ENCODE data around the gene UTF1.

UTF1 gene

GRCh38 chr10:133224756-133225372, 5.2 kb upstream of the UTF1 start:
- WGBS (ENCODE audit: extremely low coverage, insufficient coverage, insufficient read length), result no CpG with 5 or more reads among the region's 25 CpGs
- no peak overlapping the region for H3K9ac ChIP-seq (ENCODE audit: low read length)
- H2BK5ac ChIP-seq (ENCODE audit: low read depth, low read length, poor library complexity), result no peak overlapping the region
- DNase-seq, result no peak
- H2AFZ ChIP-seq (ENCODE audit: insufficient read depth, low read length, poor library complexity), result no peak overlapping the region
- H3K4me3 ChIP-seq (ENCODE audit: low read depth, low read length), result no peak overlapping the region
- H4K12ac ChIP-seq (ENCODE audit: low read depth, low read length), result no peak overlapping the region
- H2BK12ac ChIP-seq (ENCODE audit: low read length), result no peak overlapping the region
- no peaks in the 10 kb centered on the region for H3K79me2 ChIP-seq (ENCODE audit: control insufficient read depth, insufficient read depth, low read length, poor library complexity)
- no peak overlapping the region for H3K27ac ChIP-seq (ENCODE audit: low read depth, low read length)
- H2BK120ac ChIP-seq (ENCODE audit: insufficient read depth, low read length, poor library complexity), result peak overlapping the region; percentile 20
- H3K4me1 ChIP-seq (ENCODE audit: control insufficient read depth in 1 of 2, insufficient read depth in 2 of 2, low read length in 2 of 2), result no peaks in the 10 kb centered on the region
- H3K9me3 ChIP-seq (ENCODE audit: insufficient read depth, low read depth, low read length), result peaks cover 3% of the 10 kb centered on the region
- H3K23ac ChIP-seq (ENCODE audit: low read length), result no peak overlapping the region
- no peak overlapping the region for H3K4ac ChIP-seq (ENCODE audit: low read depth, low read length)
- no peak overlapping the region for H3K4me2 ChIP-seq (ENCODE audit: low read length)
- H3K79me1 ChIP-seq (ENCODE audit: low read length), result peaks cover 2% of the 10 kb centered on the region
- no peak overlapping the region for H2AK5ac ChIP-seq (ENCODE audit: low read length)
- peaks cover 18% of the 10 kb centered on the region for H3K27me3 ChIP-seq (ENCODE audit: insufficient read depth, low read length)
- peak overlapping the region; percentile 39 for H3K14ac ChIP-seq (ENCODE audit: low read length)
- no peaks in the 10 kb centered on the region for H3K36me3 ChIP-seq (ENCODE audit: control insufficient read depth in 1 of 2, insufficient read depth in 2 of 2, low read length in 2 of 2)
- H4K91ac ChIP-seq (ENCODE audit: low read depth, low read length), result peak overlapping the region; percentile 55
- no peak overlapping the region for H4K8ac ChIP-seq (ENCODE audit: low read depth, low read length)
- no peak overlapping the region for H3K18ac ChIP-seq (ENCODE audit: low read length)

GRCh38 chr10:133225707-133226191, 4.3 kb upstream of the UTF1 start:
- Histone ChIP-seq H4K91ac (ENCODE audit: low read depth, low read length) (no peak overlapping the region), H3K27ac (ENCODE audit: low read depth, low read length) (no peak overlapping the region), H3K4me1 (ENCODE audit: control insufficient read depth in 1 of 2, insufficient read depth in 2 of 2, low read length in 2 of 2) (peaks cover 0 to 4% of the 10 kb centered on the region in 2 experiments), H3K23ac (ENCODE audit: low read length) (no peak overlapping the region), H2AK5ac (ENCODE audit: low read length) (no peak overlapping the region), H3K36me3 (ENCODE audit: control insufficient read depth in 1 of 2, insufficient read depth in 2 of 2, low read length in 2 of 2) (no peaks in the 10 kb centered on the region), H3K4me3 (ENCODE audit: low read depth, low read length) (no peak overlapping the region), H3K4ac (ENCODE audit: low read depth, low read length) (no peak overlapping the region), H3K9ac (ENCODE audit: low read length) (no peak overlapping the region), H3K27me3 (ENCODE audit: insufficient read depth, low read length) (peaks cover 24% of the 10 kb centered on the region), H3K9me3 (ENCODE audit: insufficient read depth, low read depth, low read length) (peaks cover 3% of the 10 kb centered on the region), H4K8ac (ENCODE audit: low read depth, low read length) (no peak overlapping the region), H4K12ac (ENCODE audit: low read depth, low read length) (peak overlapping the region; percentile 3), H2BK120ac (ENCODE audit: insufficient read depth, low read length, poor library complexity) (peak overlapping the region; percentile 20), H2BK5ac (ENCODE audit: low read depth, low read length, poor library complexity) (no peak overlapping the region), H2BK12ac (ENCODE audit: low read length) (no peak overlapping the region), H2AFZ (ENCODE audit: insufficient read depth, low read length, poor library complexity) (no peak overlapping the region), H3K14ac (ENCODE audit: low read length) (no peak overlapping the region), H3K79me1 (ENCODE audit: low read length) (peaks cover 2% of the 10 kb centered on the region), H3K79me2 (ENCODE audit: control insufficient read depth, insufficient read depth, low read length, poor library complexity) (no peaks in the 10 kb centered on the region), H3K18ac (ENCODE audit: low read length) (no peak overlapping the region), H3K4me2 (ENCODE audit: low read length) (no peak overlapping the region)
- DNase-seq, result no peak
- WGBS (ENCODE audit: extremely low coverage, insufficient coverage, insufficient read length), result no CpG with 5 or more reads among the region's 23 CpGs

- Histone ChIP-seq H2BK5ac (ENCODE audit: low read depth, low read length, poor library complexity) (no peak overlapping the region), H3K23ac (ENCODE audit: low read length) (no peak overlapping the region), H4K8ac (ENCODE audit: low read depth, low read length) (no peak overlapping the region), H3K4me1 (ENCODE audit: control insufficient read depth in 1 of 2, insufficient read depth in 2 of 2, low read length in 2 of 2) (peaks cover 0 to 4% of the 10 kb centered on the region in 2 experiments), H3K9me3 (ENCODE audit: insufficient read depth, low read depth, low read length) (peaks cover 6% of the 10 kb centered on the region), H3K79me2 (ENCODE audit: control insufficient read depth, insufficient read depth, low read length, poor library complexity) (no peaks in the 10 kb centered on the region), H3K27me3 (ENCODE audit: insufficient read depth, low read length) (peaks cover 30% of the 10 kb centered on the region), H3K4ac (ENCODE audit: low read depth, low read length) (no peak overlapping the region), H2AFZ (ENCODE audit: insufficient read depth, low read length, poor library complexity) (no peak overlapping the region), H4K12ac (ENCODE audit: low read depth, low read length) (no peak overlapping the region), H3K4me2 (ENCODE audit: low read length) (no peak overlapping the region), H3K9ac (ENCODE audit: low read length) (no peak overlapping the region), H3K79me1 (ENCODE audit: low read length) (peaks cover 2% of the 10 kb centered on the region), H4K91ac (ENCODE audit: low read depth, low read length) (no peak overlapping the region), H3K4me3 (ENCODE audit: low read depth, low read length) (no peak overlapping the region), H3K36me3 (ENCODE audit: control insufficient read depth in 1 of 2, insufficient read depth in 2 of 2, low read length in 2 of 2) (no peaks in the 10 kb centered on the region), H3K14ac (ENCODE audit: low read length) (no peak overlapping the region), H3K27ac (ENCODE audit: low read depth, low read length) (no peak overlapping the region), H2BK12ac (ENCODE audit: low read length) (no peak overlapping the region), H2AK5ac (ENCODE audit: low read length) (no peak overlapping the region), H3K18ac (ENCODE audit: low read length) (no peak overlapping the region), H2BK120ac (ENCODE audit: insufficient read depth, low read length, poor library complexity) (no peak overlapping the region)
- no peak for DNase-seq
- whole genome bisulfite sequencing (ENCODE audit: extremely low coverage, insufficient coverage, insufficient read length), result no CpG with 5 or more reads among the region's 30 CpGs
Measured at GRCh38 chr10:133226251-133226808, 3.7 kb upstream of the UTF1 start.

GRCh38 chr10:133227256-133227655, 2.8 kb upstream of the UTF1 start:
- peaks cover 0 to 4% of the 10 kb centered on the region in 2 experiments for H3K4me1 ChIP-seq (ENCODE audit: control insufficient read depth in 1 of 2, insufficient read depth in 2 of 2, low read length in 2 of 2)
- H2AK5ac ChIP-seq (ENCODE audit: low read length), result no peak overlapping the region
- H3K4me3 ChIP-seq (ENCODE audit: low read depth, low read length), result no peak overlapping the region
- H3K79me1 ChIP-seq (ENCODE audit: low read length), result peaks cover 2% of the 10 kb centered on the region
- H4K12ac ChIP-seq (ENCODE audit: low read depth, low read length), result no peak overlapping the region
- H3K9ac ChIP-seq (ENCODE audit: low read length), result no peak overlapping the region
- WGBS (ENCODE audit: extremely low coverage, insufficient coverage, insufficient read length), result no CpG with 5 or more reads among the region's 21 CpGs
- DNase-seq, result no peak
- no peak overlapping the region for H2BK120ac ChIP-seq (ENCODE audit: insufficient read depth, low read length, poor library complexity)
- no peaks in the 10 kb centered on the region for H3K36me3 ChIP-seq (ENCODE audit: control insufficient read depth in 1 of 2, insufficient read depth in 2 of 2, low read length in 2 of 2)
- no peak overlapping the region for H4K8ac ChIP-seq (ENCODE audit: low read depth, low read length)
- no peak overlapping the region for H3K4me2 ChIP-seq (ENCODE audit: low read length)
- no peak overlapping the region for H3K18ac ChIP-seq (ENCODE audit: low read length)
- H3K27ac ChIP-seq (ENCODE audit: low read depth, low read length), result no peak overlapping the region
- no peaks in the 10 kb centered on the region for H3K79me2 ChIP-seq (ENCODE audit: control insufficient read depth, insufficient read depth, low read length, poor library complexity)
- no peak overlapping the region for H4K91ac ChIP-seq (ENCODE audit: low read depth, low read length)
- H2BK12ac ChIP-seq (ENCODE audit: low read length), result no peak overlapping the region
- H3K9me3 ChIP-seq (ENCODE audit: insufficient read depth, low read depth, low read length), result peaks cover 6% of the 10 kb centered on the region
- H3K14ac ChIP-seq (ENCODE audit: low read length), result no peak overlapping the region
- no peak overlapping the region for H3K23ac ChIP-seq (ENCODE audit: low read length)
- no peak overlapping the region for H2AFZ ChIP-seq (ENCODE audit: insufficient read depth, low read length, poor library complexity)
- H2BK5ac ChIP-seq (ENCODE audit: low read depth, low read length, poor library complexity), result no peak overlapping the region
- H3K4ac ChIP-seq (ENCODE audit: low read depth, low read length), result no peak overlapping the region
- H3K27me3 ChIP-seq (ENCODE audit: insufficient read depth, low read length), result peaks cover 39% of the 10 kb centered on the region
